ENCODE results near the gene GZMH. TPM values are rescaled to one million over a fixed set of nuclear protein-coding genes. Genes with fewer than 3 reads are reported as not detected.

GZMH gene
- total and polyA plus RNA-seq, 2 donors (not counting 3 experiments of a cell fraction or from before 2014, with no cell fraction given), result not detected

- H4K20me1 ChIP-seq (replicated peaks; ENCODE audit: control insufficient read depth, extremely low read depth, insufficient read depth, low read length), result no peaks in the 10 kb centered on the region
- dilution Hi-C loops (cut with MboI; ENCODE audit: extremely low pct_ligation_motif_present, low sequenced_read_pairs) (no loop called here), intact Hi-C loops (cut with micrococcal nuclease) (no loop called here)
- no peak overlapping the region for H3K4me2 ChIP-seq (ENCODE audit: insufficient read depth, low read length)
- no peak for TF ChIP-seq POLR2AphosphoS5 (IDR thresholded peaks at IDR 0.05; ENCODE audit: insufficient read depth, low read depth, low read length)
- no peak for TF ChIP-seq MYC (IDR thresholded peaks at IDR 0.05; ENCODE audit: low read depth, low read length)
- TF ChIP-seq GATA2 (IDR thresholded peaks at IDR 0.05; ENCODE audit: insufficient read depth, insufficient read length, low read depth, low read length), result no peak
- TF ChIP-seq CTCF (IDR thresholded peaks at IDR 0.05; ENCODE audit: extremely low read depth in 1 of 2, insufficient read depth in 1 of 2, low read depth in 1 of 2, low read length in 2 of 2), result no peak
- no peak for TF ChIP-seq EZH2 (IDR thresholded peaks at IDR 0.05; ENCODE audit: borderline replicate concordance, low read depth, low read length, severe bottlenecking)
- no peak for TF ChIP-seq JUN (IDR thresholded peaks at IDR 0.05; ENCODE audit: borderline replicate concordance, insufficient read depth, insufficient read length, low read depth)
- TF ChIP-seq FOS (IDR thresholded peaks at IDR 0.05; ENCODE audit: borderline replicate concordance, insufficient read depth, low read length), result no peak
- no peak for TF ChIP-seq MAX (IDR thresholded peaks at IDR 0.05; ENCODE audit: insufficient read depth, insufficient read length)
- no peak for TF ChIP-seq POLR2A (IDR thresholded peaks at IDR 0.05; ENCODE audit: low read depth, low read length)
- no peak overlapping the region for H3K27ac ChIP-seq (ENCODE audit: insufficient read depth, low read depth, low read length)
- CTCF ChIA-PET, result interaction anchor here (1.2 to 1.5 kb wide), 4 partner anchors 9 to 118 kb away, joined by 3 to 5 read pairs (median 4); no protein-coding TSS in a partner anchor
- H3K4me1 ChIP-seq (ENCODE audit: control insufficient read depth, extremely low read depth, insufficient read depth, low read length), result no peaks in the 10 kb centered on the region
- DNase-seq (ENCODE audit: low read depth, low spot score) (no peak), FAIRE-seq (no peak)
- H3K9me1 ChIP-seq (replicated peaks; ENCODE audit: control insufficient read depth, extremely low read depth, insufficient read depth, low read length), result no peaks in the 10 kb centered on the region
- BruUV-seq (replicated peaks), result no TSS peak
- no peaks in the 10 kb centered on the region for H3K27me3 ChIP-seq (ENCODE audit: control insufficient read depth in 2 of 2, insufficient read depth in 2 of 2, low read length in 2 of 2)
- H3K9me3 ChIP-seq (replicated peaks; ENCODE audit: control insufficient read depth, insufficient read depth, low read length), result no peaks in the 10 kb centered on the region
- no peak overlapping the region for H3K4me3 ChIP-seq (replicated peaks in 1 of 3; ENCODE audit: insufficient read depth in 1 of 3, low read depth in 1 of 3, low read length in 3 of 3)
- no peaks in the 10 kb centered on the region for H3K79me2 ChIP-seq (ENCODE audit: control insufficient read depth, insufficient read depth, low read length)
- H3K36me3 ChIP-seq (ENCODE audit: control insufficient read depth in 2 of 2, extremely low read depth in 1 of 2, insufficient read depth in 2 of 2, low read length in 2 of 2), result no peaks in the 10 kb centered on the region
- H2AFZ ChIP-seq (ENCODE audit: low read depth, low read length), result no peak overlapping the region
- no peak overlapping the region for H3K9ac ChIP-seq (replicated peaks; ENCODE audit: extremely low read depth, insufficient read depth, low read length)
- POLR2A ChIA-PET, result no interaction called here
These were observed 3.2 kb downstream of the GZMH start for GRCh38 chr14:24606297-24606696.
